ENCODE data around the gene LARGE1. TPM values are rescaled to one million over a fixed set of nuclear protein-coding genes. Genes with fewer than 3 reads are reported as not detected.

The LARGE1 gene
- total and polyA plus RNA-seq, 9 of the 15 experiments (the other 6 are each of a cell fraction or from before 2014, with no cell fraction given) = 0.01 to 0.66 (median 0.14) TPM; not detected in 2

DNA sequence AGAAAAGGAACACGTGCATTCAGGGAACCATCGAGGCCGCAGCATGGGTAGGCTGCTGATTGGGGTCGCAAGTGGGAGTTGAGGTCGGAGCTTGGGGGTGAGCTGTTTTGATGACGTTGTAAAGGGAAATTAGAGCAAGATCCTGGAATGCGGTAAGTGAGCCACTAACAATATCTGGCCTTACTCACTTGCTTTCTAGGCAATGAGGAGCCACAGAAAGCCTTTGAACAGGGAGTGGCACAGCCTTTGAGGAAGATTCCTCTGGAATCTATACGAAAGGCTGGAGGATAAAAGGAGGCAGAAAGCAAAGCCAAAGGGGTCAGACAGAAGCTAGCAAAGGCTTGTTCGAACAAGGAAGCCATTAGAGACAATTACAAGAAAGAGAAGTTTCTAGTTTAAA is 197.5 kb downstream of the LARGE1 start:
- Histone ChIP-seq H3K4me3 (no peak overlapping the region), H3K4me1 (replicated peaks in 1 of 2; ENCODE audit: control insufficient read depth in 2 of 2, insufficient read depth in 2 of 2, low read length in 2 of 2) (no peaks in the 10 kb centered on the region), H3K36me3 (ENCODE audit: control insufficient read depth, insufficient read depth, low read length) (no peaks in the 10 kb centered on the region), H2AFZ (ENCODE audit: low read depth, low read length) (no peak overlapping the region), H3K27ac (ENCODE audit: extremely low read depth, low read depth, low read length) (no peak overlapping the region), H3K4me2 (ENCODE audit: insufficient read depth, low read length) (no peak overlapping the region), H3K79me2 (ENCODE audit: control insufficient read depth, insufficient read depth, low read length) (no peaks in the 10 kb centered on the region), H4K20me1 (replicated peaks; ENCODE audit: control insufficient read depth, insufficient read depth, low read length) (no peaks in the 10 kb centered on the region), H3K9me1 (ENCODE audit: control insufficient read depth, insufficient read depth, low read length) (no peaks in the 10 kb centered on the region), H3K9ac (ENCODE audit: insufficient read depth in 1 of 2, low read depth in 2 of 2, low read length in 2 of 2) (no peak overlapping the region), H3K9me3 (replicated peaks; ENCODE audit: control insufficient read depth, insufficient read depth, low read depth, low read length) (no peaks in the 10 kb centered on the region), H3K27me3 (ENCODE audit: control insufficient read depth in 2 of 2, insufficient read depth in 2 of 2, low read length in 2 of 2) (no peaks in the 10 kb centered on the region)
- in situ Hi-C loops (cut with MboI) = no loop called here
- no TSS peak for BruUV-seq (replicated peaks)
- ChIA-PET POLR2A (no interaction called here), CTCF (ENCODE audit: low intra/inter-chr PET ratio) (no interaction called here)
- TF ChIP-seq PYGO2 (tag; IDR thresholded peaks at IDR 0.05) (no peak), POLR2G (IDR thresholded peaks at IDR 0.05; ENCODE audit: low read depth, low read length) (no peak), HMG20B (CRISPR knock-in tag; IDR thresholded peaks at IDR 0.05) (no peak), ZZZ3 (IDR thresholded peaks at IDR 0.05) (no peak)
- 2% methylated on average over 9 of the region's 9 CpGs for WGBS (ENCODE audit: insufficient coverage, low coverage, missing lambda C conversion rate)
- intact Hi-C loops (cut with micrococcal nuclease) = no loop called here
- FAIRE-seq (no peak), ATAC-seq (no peak), DNase-seq (ENCODE audit: extremely low read depth in 1 of 4, low spot score in 3 of 4) (no peak)

DNA sequence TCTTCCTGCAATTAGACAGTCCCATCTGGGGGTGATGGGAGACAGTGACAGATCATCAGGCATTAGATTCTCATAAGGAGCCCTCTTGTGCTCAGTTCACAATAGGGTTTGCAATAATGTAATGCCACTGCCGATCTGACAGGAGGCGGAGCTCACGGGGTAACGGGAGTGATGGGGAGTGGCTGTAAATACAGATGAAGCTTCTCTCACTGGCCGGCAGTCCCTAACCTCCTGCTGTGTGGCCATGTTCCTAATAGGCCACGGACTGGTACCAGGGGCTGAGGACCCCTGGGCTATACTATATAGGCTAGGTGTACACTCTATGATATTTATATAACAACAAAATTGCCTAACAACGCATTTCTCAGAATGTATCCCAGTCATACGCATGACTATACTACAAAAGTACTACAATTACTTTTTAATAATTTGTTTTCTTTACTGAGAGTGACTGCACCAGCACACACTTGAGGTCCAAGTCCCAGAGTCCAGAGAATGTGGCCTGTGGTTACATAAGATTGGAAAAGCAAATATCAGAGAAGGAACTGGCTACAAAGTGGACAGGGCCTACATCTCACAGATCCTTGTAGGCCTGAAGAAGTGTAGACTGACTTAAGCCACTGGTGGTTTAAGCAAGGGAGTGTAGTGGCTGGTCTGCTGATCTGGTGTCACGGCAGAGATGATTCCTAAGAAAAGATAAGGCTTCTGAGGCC is 200.0 kb downstream of the LARGE1 start:
- no peak for DNase-seq (ENCODE audit: extremely low read depth in 1 of 4, low spot score in 3 of 4)
- no peaks in the 10 kb centered on the region for H3K9me3 ChIP-seq (replicated peaks; ENCODE audit: control insufficient read depth, insufficient read depth, low read depth, low read length)
- ChIA-PET CTCF (ENCODE audit: low intra/inter-chr PET ratio) (no interaction called here), POLR2A (no interaction called here)
- intact Hi-C loops (cut with micrococcal nuclease) = no loop called here
- WGBS (ENCODE audit: insufficient coverage, low coverage, missing lambda C conversion rate) = 2% methylated on average over 8 of the region's 9 CpGs
- H3K4me3 ChIP-seq = no peak overlapping the region
- ATAC-seq = no peak
- in situ Hi-C loops (cut with MboI) = no loop called here
- no peaks in the 10 kb centered on the region for H3K9me1 ChIP-seq (ENCODE audit: control insufficient read depth, insufficient read depth, low read length)
- no peak overlapping the region for H2AFZ ChIP-seq (ENCODE audit: low read depth, low read length)
- no peaks in the 10 kb centered on the region for H3K27me3 ChIP-seq (ENCODE audit: control insufficient read depth in 2 of 2, insufficient read depth in 2 of 2, low read length in 2 of 2)
- H3K9ac ChIP-seq (ENCODE audit: insufficient read depth in 1 of 2, low read depth in 2 of 2, low read length in 2 of 2) = no peak overlapping the region
- no peaks in the 10 kb centered on the region for H4K20me1 ChIP-seq (replicated peaks; ENCODE audit: control insufficient read depth, insufficient read depth, low read length)
- no peaks in the 10 kb centered on the region for H3K36me3 ChIP-seq (ENCODE audit: control insufficient read depth, insufficient read depth, low read length)
- H3K4me2 ChIP-seq (ENCODE audit: insufficient read depth, low read length) = no peak overlapping the region
- H3K4me1 ChIP-seq (replicated peaks in 1 of 2; ENCODE audit: control insufficient read depth in 2 of 2, insufficient read depth in 2 of 2, low read length in 2 of 2) = no peaks in the 10 kb centered on the region
- BruUV-seq (replicated peaks) = no TSS peak
- no peak for FAIRE-seq
- no peak overlapping the region for H3K27ac ChIP-seq (ENCODE audit: extremely low read depth, low read depth, low read length)
- no peaks in the 10 kb centered on the region for H3K79me2 ChIP-seq (ENCODE audit: control insufficient read depth, insufficient read depth, low read length)
- TF ChIP-seq JUNB (CRISPR knock-in tag; conservative IDR thresholded peaks at IDR 0.05) (no peak), HDAC8 (tag; IDR thresholded peaks at IDR 0.05) (no peak), POLR3A (IDR thresholded peaks at IDR 0.05; ENCODE audit: borderline replicate concordance, extremely low read depth, insufficient read depth, insufficient read length) (no peak), CTBP1 (IDR thresholded peaks at IDR 0.05; ENCODE audit: borderline replicate concordance) (no peak), ZNF696 (CRISPR knock-in tag; conservative IDR thresholded peaks at IDR 0.05) (no peak), TARDBP (IDR thresholded peaks at IDR 0.05) (no peak), PCBP2 (IDR thresholded peaks at IDR 0.05; ENCODE audit: low read depth, low read length, poor library complexity, severe bottlenecking) (no peak), FOXM1 (IDR thresholded peaks at IDR 0.05; ENCODE audit: low read depth) (no peak), FOXM1 (CRISPR knock-in tag; IDR thresholded peaks at IDR 0.05; ENCODE audit: low read depth) (no peak)
- TF ChIP-seq, protein P1, sequence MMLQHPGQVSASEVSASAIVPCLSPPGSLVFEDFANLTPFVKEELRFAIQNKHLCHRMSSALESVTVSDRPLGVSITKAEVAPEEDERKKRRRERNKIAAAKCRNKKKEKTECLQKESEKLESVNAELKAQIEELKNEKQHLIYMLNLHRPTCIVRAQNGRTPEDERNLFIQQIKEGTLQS (IDR thresholded peaks at IDR 0.05) = no peak
- TF ChIP-seq, protein P1 (CRISPR knock-in tag; conservative IDR thresholded peaks at IDR 0.05) = no peak

All from K562 (cell line).